ENCODE measurements around the gene ADCY1.
"Not testable (repeated sequence)": the region's sequence is repeated elsewhere in the genome, so short reads cannot be mapped to it uniquely, and the experiment has no call there.

Gene ADCY1

DNA sequence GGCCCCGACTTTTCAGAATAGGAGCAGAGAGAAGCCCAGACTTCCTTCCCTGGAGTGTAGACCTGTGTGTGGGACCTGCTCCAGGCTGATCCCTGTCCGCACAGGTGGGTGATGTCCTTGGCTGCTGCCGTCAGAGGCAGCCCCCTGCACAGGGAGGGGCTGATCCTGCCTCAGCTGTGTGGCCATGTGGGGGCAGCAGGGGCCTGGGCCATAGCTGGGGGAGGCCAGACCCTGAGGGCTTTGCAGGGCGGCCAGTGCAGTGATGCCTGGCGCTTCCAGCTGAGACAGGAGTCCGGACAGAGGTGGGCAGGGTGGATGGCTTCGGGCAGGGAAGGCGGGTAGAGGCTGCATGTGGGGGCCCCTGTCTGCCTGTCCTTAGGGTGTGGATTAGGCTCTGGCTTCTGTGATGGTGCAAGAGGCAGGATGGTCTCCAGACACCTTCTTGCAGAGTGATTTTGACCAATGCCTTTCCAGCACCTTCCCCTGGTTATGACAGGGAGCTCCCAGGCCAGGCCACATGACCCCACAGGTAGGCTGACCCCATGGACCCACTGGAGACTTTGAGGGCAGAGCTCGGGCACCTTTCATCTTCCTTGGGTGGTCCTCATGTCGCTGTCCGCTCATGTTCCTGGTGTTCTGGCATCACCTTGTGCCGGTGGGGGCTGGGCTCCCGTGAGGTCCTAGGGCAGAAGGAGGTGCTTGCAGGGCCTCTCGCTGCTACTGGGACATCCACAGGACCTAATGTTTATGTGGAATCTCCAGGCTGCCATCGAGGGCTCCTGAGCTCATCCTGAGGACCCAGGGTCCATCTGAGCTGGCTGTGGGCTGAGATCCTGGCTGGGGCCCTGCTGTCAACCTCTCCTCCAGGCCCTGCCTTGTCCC, 141.5 kb downstream of the ADCY1 start:
- no peak overlapping the region for H3K9ac ChIP-seq
- H4K20me1 ChIP-seq: peaks cover 7% of the 10 kb centered on the region; the same call in 1 of the 2 replicates
- no peaks in the 10 kb centered on the region for H3K27me3 ChIP-seq
- no peak overlapping the region for H3K4me2 ChIP-seq
- TF ChIP-seq Cebpa-rat (IDR thresholded peaks at IDR 0.05): no peak
- no peaks in the 10 kb centered on the region for H3K36me3 ChIP-seq
- no peak overlapping the region for H3K27ac ChIP-seq
- H3K4me1 ChIP-seq: peaks cover 48% of the 10 kb centered on the region
- H3K9me3 ChIP-seq: no peaks in the 10 kb centered on the region
- H3K4me3 ChIP-seq: no peak overlapping the region

DNA sequence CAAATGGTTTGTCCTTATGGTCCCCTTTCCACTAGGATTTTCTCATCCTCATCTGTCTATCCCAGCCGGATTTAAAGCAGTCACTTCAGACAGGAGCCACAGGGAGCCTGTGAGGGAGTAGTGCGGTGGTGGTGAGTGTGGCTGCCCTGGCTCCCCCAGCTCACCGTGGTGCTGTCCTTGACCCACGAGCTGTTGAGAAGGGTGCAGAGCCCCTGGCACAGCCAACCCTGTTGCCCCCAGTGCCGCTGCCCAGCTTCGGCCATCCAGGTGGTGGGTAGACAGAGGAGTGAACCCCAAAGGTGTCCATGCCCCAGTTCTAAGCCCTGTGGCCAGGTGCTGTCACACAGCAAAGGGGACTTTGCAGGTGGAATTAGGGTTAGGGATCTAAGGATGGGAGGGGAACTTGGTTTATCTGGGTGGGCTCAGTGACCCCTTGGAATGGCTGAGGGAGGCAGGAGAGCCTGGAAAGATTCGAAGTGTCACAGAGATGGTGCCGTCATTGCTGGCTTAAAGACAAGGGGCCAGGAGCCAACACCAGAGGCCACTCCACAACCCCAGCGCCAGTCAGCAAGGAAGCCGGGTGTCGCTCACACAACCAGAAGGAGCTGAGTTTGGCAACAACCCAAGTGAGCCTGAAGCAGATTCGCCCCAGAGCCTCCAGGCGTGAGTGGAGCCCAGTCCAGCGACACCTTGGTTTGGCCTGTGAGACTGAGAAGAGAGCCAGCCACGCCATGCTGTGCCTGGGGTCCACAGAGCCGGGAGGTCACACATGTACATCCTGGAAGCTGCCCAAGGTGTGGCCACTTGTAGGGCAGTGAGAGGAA, 142.4 kb downstream of the ADCY1 start:
- H3K36me3 ChIP-seq: 0 out of 2 replicates have a peak, but pooled peaks cover 2% of the 10 kb centered on the region
- H4K20me1 ChIP-seq: peaks cover 7% of the 10 kb centered on the region; the same call in 1 of the 2 replicates
- no peak overlapping the region for H3K9ac ChIP-seq
- TF ChIP-seq Cebpa-rat (IDR thresholded peaks at IDR 0.05): no peak
- H3K4me3 ChIP-seq: no peak overlapping the region
- H3K27me3 ChIP-seq: no peaks in the 10 kb centered on the region
- peak overlapping the region; percentile 91 for H3K4me2 ChIP-seq
- peak overlapping the region; percentile 56 for H3K27ac ChIP-seq
- peaks cover 54% of the 10 kb centered on the region for H3K4me1 ChIP-seq
- no peaks in the 10 kb centered on the region for H3K9me3 ChIP-seq

- no peak overlapping the region for H3K4me3 ChIP-seq
Observed at GRCh38 chr7:45717537-45718235, 143.5 kb downstream of the ADCY1 start.

DNA sequence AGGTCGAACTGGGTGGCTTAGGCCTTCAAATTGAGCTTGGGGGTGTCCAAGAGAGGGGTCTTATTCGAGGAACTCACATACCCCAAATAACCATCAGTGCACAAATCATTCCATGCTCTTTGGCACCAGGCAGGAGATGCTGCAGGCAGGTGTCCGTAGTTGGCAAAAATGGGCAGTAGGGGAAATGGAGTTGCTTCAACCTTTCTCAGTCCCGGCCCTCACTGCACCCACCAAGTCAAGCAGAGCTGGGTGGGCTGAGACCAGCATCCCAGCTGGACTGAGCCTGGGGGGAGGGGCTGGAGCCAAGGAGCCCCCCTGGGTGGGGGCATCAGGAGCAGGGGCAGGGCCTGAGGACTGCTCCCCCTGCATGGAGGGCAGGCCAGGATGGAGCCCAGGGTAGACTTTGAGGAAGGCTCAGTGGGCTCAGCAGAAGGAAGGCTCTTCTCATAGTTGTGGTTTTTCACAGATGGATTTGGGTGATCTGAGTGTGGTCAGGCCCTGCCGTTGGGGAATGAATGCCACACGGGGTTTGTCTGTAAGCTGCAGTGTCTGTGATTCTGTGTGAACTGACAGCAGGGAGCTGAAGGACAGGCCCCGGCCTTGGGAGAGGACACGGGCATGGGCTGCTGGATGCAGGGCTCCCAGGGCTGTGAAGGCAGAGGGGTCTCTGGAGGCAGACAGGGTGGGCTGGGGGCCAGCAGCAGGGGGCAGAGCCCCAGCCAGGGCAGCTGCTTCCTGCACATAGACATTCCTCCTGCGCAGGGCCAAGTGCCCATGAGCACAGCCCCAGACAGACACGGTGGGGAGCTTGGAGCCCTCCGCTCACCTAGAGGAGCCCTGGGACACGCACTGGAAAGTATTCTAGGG, 144.5 kb downstream of the ADCY1 start:
- peak overlapping the region; percentile 34; the same call in 1 of the 2 replicates for H3K9ac ChIP-seq
- 0 out of 2 replicates have a peak overlapping the region, but pooled peaks have one; percentile 11 for H3K4me3 ChIP-seq
- H3K9me3 ChIP-seq: no peaks in the 10 kb centered on the region
- no peak for TF ChIP-seq Cebpa-rat (IDR thresholded peaks at IDR 0.05)
- H3K4me1 ChIP-seq: peaks cover 54% of the 10 kb centered on the region
- peak overlapping the region; percentile 91 for H3K4me2 ChIP-seq
- peaks cover 23% of the 10 kb centered on the region for H3K36me3 ChIP-seq
- peak overlapping the region; percentile 65 for H3K27ac ChIP-seq
- peaks cover 7% of the 10 kb centered on the region; the same call in 1 of the 2 replicates for H4K20me1 ChIP-seq
- H3K27me3 ChIP-seq: no peaks in the 10 kb centered on the region

More at GRCh38 chr7:45717537-45718235, 143.5 kb downstream of the ADCY1 start:
- Histone ChIP-seq H3K9me3 (no peaks in the 10 kb centered on the region), H3K27ac (peak overlapping the region; percentile 56), H3K27me3 (no peaks in the 10 kb centered on the region), H3K4me2 (peak overlapping the region; percentile 91), H3K36me3 (peaks cover 13% of the 10 kb centered on the region; the same call in 1 of the 2 replicates), H3K9ac (no peak overlapping the region), H4K20me1 (peaks cover 7% of the 10 kb centered on the region; the same call in 1 of the 2 replicates), H3K4me1 (peaks cover 54% of the 10 kb centered on the region)
- TF ChIP-seq Cebpa-rat (IDR thresholded peaks at IDR 0.05): no peak

GRCh38 chr7:45720989-45721388, 146.8 kb downstream of the ADCY1 start:
- TF ChIP-seq Cebpa-rat (IDR thresholded peaks at IDR 0.05): no peak
- H3K4me3 ChIP-seq: no peak overlapping the region

GRCh38 chr7:45721686-45722598, 147.8 kb downstream of the ADCY1 start:
- TF ChIP-seq Cebpa-rat (IDR thresholded peaks at IDR 0.05): no peak
- Histone ChIP-seq H3K4me3 (no peak overlapping the region), H4K20me1 (peaks cover 7% of the 10 kb centered on the region; the same call in 1 of the 2 replicates), H3K9ac (no peak overlapping the region), H3K27me3 (no peaks in the 10 kb centered on the region), H3K9me3 (peaks cover 12% of the 10 kb centered on the region), H3K27ac (no peak overlapping the region), H3K4me2 (no peak overlapping the region), H3K36me3 (peaks cover 53% of the 10 kb centered on the region), H3K4me1 (peaks cover 44% of the 10 kb centered on the region)

More at GRCh38 chr7:45720989-45721388, 146.8 kb downstream of the ADCY1 start:
- Histone ChIP-seq H4K20me1 (peaks cover 7% of the 10 kb centered on the region; the same call in 1 of the 2 replicates), H3K27ac (no peak overlapping the region; the same call in 1 of the 2 replicates), H3K36me3 (peaks cover 44% of the 10 kb centered on the region), H3K9me3 (peaks cover 3% of the 10 kb centered on the region; the same call in 1 of the 2 replicates), H3K4me1 (peaks cover 54% of the 10 kb centered on the region), H3K9ac (no peak overlapping the region), H3K27me3 (no peaks in the 10 kb centered on the region), H3K4me2 (peak overlapping the region; percentile 91)

DNA sequence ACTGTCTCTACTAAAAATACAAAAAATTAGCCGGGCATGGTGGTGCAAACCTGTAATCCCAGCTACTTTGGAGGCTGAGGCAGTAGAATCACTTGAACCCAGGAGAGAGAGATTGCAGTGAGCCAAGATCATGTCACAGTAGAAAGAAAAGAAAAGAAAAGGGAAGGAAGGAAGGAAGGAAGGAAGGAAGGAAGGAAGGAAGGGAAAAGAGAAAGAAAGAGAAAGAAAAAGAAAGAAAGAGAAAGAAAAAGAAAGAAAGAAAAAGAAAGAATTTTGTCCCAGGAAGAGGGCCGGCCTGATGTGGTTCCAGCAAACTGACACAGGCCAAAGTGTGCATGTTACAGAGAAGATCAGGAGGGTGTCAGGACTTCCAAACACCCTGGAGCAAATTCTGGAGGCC, 151.1 kb downstream of the ADCY1 start:
- peaks cover 11% of the 10 kb centered on the region for H3K4me1 ChIP-seq
- H3K4me2 ChIP-seq, H3K27me3 ChIP-seq, H3K27ac ChIP-seq, H4K20me1 ChIP-seq, H3K9ac ChIP-seq, H3K4me3 ChIP-seq: not testable (repeated sequence)
- H3K9me3 ChIP-seq: peaks cover 20% of the 10 kb centered on the region
- peaks cover 74% of the 10 kb centered on the region for H3K36me3 ChIP-seq

GRCh38 chr7:45726883-45727282, 152.7 kb downstream of the ADCY1 start:
- Histone ChIP-seq H3K36me3 (peaks cover 69% of the 10 kb centered on the region), H3K4me3 (peak overlapping the region; percentile 49; the same call in 1 of the 2 replicates), H3K9ac (no peak overlapping the region), H3K9me3 (peaks cover 20% of the 10 kb centered on the region), H3K27ac (no peak overlapping the region), H3K4me2 (no peak overlapping the region), H3K27me3 (no peaks in the 10 kb centered on the region), H3K4me1 (no peaks in the 10 kb centered on the region), H4K20me1 (no peaks in the 10 kb centered on the region)
- no peak for TF ChIP-seq Cebpa-rat (IDR thresholded peaks at IDR 0.05)

- H3K27ac ChIP-seq, H3K4me2 ChIP-seq, H3K9me3 ChIP-seq: not testable (repeated sequence)
Observed at GRCh38 chr7:45731692-45732443, 157.7 kb downstream of the ADCY1 start.

DNA sequence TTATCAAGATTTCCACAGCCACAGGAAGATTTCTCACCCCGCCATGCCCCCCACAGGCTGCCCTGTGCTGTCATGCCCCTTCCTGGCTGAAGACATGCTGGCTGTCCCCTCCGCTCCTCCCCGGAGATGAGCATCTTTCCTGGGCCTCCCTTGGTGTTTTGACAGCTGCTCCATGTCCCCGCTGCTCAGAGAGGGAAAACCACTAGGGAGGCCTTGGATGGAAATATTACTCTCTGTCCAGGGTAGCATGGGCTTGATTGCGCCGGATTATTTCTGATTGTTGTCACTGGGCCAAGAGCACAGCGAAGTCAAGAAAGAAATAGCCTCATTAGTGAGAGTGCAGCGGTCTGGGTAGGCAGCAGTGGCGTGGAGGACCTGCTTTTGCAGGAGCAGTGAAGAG, 164.8 kb downstream of the ADCY1 start:
- H3K27ac ChIP-seq, H3K4me3 ChIP-seq, H3K9ac ChIP-seq, H4K20me1 ChIP-seq, H3K27me3 ChIP-seq, H3K4me1 ChIP-seq, H3K4me2 ChIP-seq: not testable (repeated sequence)
- Histone ChIP-seq H3K9me3 (peaks cover 11% of the 10 kb centered on the region), H3K36me3 (peaks cover 46% of the 10 kb centered on the region)

More at GRCh38 chr7:45731692-45732443, 157.7 kb downstream of the ADCY1 start:
- H3K4me1 ChIP-seq, H3K27me3 ChIP-seq, H4K20me1 ChIP-seq, H3K4me3 ChIP-seq, H3K9ac ChIP-seq: not testable (repeated sequence)
- H3K36me3 ChIP-seq: peaks cover 29% of the 10 kb centered on the region

DNA sequence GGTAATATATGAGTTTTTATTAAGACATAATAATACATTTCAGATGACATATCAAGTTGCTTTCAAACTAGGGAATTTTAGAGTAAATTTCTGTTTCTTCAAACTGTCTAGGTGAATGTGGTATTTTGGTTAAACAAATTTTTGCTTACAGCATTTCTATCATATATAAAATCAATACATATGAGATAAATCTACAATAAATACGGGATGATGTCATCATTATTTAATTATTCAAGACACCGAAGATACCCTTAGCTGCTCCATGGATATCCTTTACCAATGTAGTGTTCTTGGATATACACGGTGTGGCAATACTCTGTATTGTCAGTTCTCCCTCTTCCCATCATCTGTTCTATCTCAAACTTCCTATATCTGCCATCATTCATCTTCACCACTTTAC, 166.4 kb downstream of the ADCY1 start:
- H3K27me3 ChIP-seq, H4K20me1 ChIP-seq, H3K27ac ChIP-seq, H3K4me3 ChIP-seq, H3K4me1 ChIP-seq, H3K9ac ChIP-seq, H3K4me2 ChIP-seq: not testable (repeated sequence)
- peaks cover 51% of the 10 kb centered on the region for H3K36me3 ChIP-seq
- peaks cover 11% of the 10 kb centered on the region for H3K9me3 ChIP-seq

Data from BLaER1 (cell line).